Activated T-cell treated with anti-CD3 and anti-CD28 coated beads for 1 hour (primary cell): ENCODE results near the gene FKBP15.

Experiments used
- DNase-seq: peaks from one replicate; pipeline ENCODE4 v3.0.0-alpha.2; 2020; ENCODE audit warnings: low read depth

The FKBP15 gene

DNA sequence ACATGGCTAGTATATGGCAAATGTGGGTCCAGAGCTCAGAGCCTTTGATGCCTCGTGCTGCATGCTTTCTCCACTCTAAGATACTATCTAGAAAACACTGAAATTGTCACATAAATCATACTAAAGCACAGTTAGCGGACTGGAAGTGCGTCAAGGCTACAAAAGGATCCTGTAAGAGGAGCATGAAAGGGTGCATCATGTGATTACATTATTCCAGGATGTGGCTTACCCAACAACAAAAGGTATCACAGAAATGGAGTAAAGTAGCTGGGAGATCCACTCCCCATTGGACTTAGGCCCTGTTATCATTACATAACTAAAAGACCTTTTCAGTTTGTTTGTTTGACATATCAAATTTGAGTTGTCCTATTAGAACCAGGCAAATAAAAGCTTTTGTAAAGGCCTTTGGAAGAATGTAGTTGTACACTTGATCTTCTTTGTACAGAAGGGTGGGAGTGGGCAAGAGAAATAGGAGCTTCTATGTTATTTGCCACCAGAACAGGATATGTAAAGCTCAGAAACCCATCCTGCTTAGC lies 7.1 kb upstream of the FKBP15 start:
- DNase-seq: no peak

GRCh38 chr9:113227436-113227835 lies 6.4 kb upstream of the FKBP15 start:
- no peak for DNase-seq

GRCh38 chr9:113223963-113224362 lies 2.9 kb upstream of the FKBP15 start:
- no peak for DNase-seq

- no peak for DNase-seq
Measured at GRCh38 chr9:113222482-113222841, 1.4 kb upstream of the FKBP15 start.

DNA sequence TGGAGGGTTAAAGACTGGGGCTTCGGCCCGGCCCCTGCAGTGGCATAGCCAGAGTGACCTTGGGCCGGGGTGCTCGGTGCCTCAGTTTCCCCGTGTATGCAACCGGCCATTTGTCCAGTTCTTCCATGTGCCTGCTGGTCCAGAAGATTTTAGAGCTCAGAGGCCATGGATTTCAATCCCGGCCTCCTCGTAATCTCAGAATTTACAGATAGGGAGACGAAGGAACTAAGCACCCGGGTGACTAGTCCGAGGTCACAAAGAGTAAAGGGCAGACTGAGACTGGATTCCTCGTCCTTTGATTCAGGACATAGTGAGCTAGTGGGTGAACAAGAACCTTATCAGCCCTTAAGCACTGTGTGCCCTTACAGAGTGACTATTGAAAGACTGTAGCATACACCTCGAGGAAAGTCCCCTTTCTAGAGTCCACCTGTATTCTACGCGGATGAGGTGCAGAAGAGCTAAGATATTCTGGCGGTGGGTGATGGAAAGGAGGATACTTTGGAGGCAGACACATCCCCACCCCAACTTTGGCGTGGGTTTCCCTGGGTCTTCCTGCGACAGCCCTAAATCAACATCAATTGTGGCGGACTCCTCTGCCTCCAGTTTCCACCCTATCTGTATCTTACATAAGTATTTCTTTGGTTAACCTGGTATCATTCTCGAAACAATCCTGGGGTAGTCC lies 864 bp upstream of the FKBP15 start:
- no peak for DNase-seq

GRCh38 chr9:113220467-113221002 lies 542 bp downstream of the FKBP15 start:
- no peak for DNase-seq

DNA sequence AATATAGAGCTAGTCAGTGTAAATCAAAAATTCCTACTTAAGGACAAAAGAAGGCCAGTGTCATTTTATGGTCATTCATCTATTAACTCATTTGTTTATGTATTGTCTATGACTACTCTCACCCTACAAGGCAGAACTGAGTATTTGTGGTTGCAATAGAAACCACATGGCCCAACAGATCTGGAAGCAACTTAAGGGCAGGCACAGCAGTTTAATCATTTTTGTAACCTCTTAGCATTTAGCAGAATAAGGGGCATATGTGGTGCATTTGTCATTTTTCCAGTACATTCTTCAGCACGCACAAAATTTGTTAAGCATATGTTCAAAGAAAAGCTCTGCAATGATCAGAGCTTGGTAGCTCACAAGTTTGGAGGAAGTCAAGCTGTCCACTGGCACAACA lies 1.1 kb downstream of the FKBP15 start:
- DNase-seq: no peak

GRCh38 chr9:113219186-113219936 lies 1.7 kb downstream of the FKBP15 start:
- no peak for DNase-seq

GRCh38 chr9:113216406-113216805 lies 4.7 kb downstream of the FKBP15 start:
- DNase-seq: no peak

DNA sequence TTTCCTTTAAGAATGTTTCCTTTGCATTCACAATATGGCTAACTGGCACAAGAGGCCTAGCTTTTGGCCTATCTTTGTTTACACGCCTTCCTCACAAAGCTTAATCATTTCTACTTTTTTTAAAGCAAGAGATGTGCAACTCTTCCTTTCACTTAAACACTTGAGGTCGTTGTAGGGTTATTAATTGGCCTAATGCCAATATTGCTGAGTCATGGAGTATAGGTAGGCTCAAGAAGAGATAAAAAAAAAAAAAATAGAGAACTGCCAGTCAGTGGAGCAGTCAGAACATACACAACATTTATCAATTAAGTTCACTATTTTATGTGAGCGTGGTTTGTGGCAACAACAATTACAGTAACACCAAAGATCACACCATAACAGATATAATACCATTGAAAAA lies 5.9 kb downstream of the FKBP15 start:
- no peak for DNase-seq

DNA sequence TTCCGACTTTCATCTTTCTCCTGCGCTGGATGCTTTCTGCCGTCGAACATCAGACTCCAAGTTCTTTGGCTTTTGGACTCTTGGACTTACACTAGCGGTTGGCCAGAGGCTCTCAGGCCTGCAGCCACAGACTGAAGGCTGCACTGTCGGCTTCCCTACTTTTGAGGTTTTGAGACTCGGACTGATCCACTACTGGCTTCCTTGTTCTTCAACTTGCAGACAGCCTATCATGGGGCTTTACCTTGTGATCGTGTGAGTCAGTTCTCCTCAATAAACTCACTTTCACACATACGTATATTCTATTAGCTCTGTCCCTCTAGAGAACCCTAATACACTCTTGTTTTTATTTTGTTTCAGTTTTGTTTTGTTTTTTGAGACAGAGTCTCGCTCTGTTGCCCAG lies 10.3 kb downstream of the FKBP15 start:
- DNase-seq: no peak

GRCh38 chr9:113205861-113206260 lies 15.2 kb downstream of the FKBP15 start:
- no peak for DNase-seq

DNA sequence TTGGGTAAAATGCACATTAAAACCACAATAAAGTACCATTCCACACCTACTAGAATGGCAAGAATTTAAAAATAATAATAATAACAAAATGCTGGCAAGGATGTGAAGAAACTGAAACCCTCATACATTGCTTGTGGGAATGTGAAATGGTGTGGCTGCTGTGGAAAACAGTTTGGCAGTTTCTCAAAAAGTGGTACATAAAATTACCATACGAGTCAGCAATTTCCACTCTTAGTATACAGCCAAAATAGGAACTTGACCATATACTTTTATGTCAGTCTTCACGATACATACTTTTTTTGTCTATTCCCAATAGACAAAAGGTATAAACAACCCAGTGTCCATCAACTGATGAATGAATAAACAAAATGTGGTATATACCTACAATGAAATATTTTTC lies 15.6 kb downstream of the FKBP15 start:
- DNase-seq: no peak

DNA sequence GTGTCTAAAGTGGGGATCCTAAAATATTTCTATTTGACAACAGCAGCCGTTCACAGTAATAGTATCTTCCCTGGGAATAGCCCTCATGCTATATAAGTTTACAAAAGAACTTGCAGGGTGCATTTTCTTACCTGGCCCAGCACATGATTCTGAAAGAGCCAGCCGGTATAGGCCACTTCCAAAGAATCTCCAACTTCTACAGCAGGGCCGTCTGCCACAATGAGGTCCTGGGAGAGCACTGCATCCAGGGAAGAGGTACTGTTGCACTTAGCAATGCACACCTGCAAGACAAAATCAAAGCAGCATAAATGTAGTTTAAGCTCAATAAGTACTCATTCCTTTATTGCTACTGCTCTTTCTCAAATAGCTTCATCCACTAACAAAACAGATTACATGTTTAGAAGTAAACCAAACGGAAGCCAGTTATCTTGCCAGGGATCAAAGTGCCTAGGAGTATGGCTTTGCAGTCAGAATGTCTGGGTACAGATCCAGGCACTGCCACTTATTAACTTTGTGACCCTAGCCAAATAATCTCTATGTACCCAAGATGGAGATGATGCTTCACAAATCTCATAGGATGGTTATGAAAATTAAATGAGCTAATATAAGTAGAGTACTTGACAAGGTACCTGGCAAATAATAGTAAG lies 21.3 kb downstream of the FKBP15 start:
- DNase-seq: no peak

GRCh38 chr9:113192455-113192854 lies 28.6 kb downstream of the FKBP15 start:
- DNase-seq: no peak

- DNase-seq: no peak
Measured at GRCh38 chr9:113187929-113188595, 33.0 kb downstream of the FKBP15 start.

- no peak for DNase-seq
Measured at GRCh38 chr9:113186137-113186755, 34.8 kb downstream of the FKBP15 start.

DNA sequence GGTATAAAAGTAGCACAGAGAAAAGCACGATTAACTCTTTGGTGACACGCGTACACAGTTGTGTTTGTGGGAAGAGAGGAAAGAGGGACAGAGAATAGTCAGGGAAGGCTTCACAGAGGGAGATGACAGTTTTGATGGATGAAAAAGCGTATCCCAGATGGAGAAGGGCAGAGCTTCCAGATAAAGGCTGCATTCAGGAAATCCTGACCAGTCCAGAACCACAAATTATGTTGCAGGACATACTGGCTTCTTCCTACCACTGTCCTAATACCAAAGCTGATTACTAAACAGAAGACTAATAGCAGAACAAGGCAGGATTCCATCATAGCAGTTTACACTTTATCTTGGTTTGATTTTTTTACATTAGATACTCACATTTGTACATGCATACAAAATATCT lies 35.8 kb downstream of the FKBP15 start:
- no peak for DNase-seq

DNA sequence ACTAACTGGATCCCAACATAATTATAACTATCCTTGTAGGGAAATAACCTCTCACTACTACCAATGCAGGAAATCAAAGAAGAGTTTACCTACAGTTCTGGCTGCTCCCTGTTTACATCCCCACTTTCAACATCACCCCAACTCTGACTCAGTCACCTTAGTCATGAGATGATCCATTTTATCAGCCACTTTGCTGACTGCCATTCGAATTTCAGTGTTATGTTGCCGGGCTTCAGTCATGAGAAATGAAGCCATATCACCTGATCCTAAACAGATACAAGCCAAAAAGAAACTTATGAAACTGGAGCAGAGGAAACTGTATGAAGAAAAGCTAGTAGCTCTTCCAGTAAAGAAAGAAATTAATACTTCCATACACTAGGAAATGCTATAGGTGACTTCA lies 36.5 kb downstream of the FKBP15 start:
- DNase-seq: no peak

DNA sequence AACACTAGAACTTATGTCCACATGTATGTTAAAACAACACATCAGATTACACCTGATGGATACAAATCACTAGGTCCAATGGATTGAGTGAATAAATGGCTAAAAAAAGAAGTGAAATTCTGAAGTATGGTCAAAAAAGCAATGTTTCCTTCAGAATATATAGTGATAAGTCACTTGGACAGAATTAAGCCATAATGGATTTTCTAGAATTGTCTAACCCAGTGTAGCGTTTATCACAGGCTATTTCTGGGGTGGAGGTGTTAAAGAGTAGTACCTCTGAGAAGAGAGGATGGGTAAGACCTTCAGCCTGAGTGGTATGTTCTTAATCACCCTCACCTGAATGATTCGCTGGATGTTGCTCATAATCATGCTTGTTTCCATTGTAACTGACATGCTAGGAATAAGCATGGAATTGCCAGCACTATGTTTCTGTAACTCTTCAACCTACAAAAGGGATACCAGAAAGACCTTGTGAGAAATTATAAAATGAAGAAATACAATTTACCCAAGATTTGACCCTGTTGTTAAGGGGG lies 37.1 kb downstream of the FKBP15 start:
- DNase-seq: no peak

GRCh38 chr9:113181165-113181564 lies 39.9 kb downstream of the FKBP15 start:
- no peak for DNase-seq

DNA sequence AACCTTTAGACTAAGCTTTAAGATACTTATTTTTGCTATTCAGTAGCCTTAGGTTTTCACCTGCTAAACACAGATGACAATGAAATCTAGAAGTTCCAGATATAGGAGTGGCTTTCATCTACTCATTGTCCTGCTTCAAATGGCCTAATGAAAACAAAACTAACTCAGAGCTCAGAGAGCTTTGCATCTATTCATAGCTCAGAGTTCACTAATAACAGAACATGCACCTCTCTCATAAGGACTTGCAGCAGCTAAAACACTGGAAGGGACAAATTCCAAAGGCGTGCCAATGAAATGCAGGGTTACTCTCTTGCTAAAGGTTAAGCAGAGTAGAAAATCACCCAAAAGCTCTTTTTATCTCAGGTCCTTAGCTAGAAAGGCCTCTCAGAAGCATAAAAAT lies 41.2 kb downstream of the FKBP15 start:
- DNase-seq: no peak
